GM18951 (cell line): ENCODE results near the gene CLCF1.
A peak's percentile ranks its signal among the peaks of the same experiment; 100 is the strongest.
"Not testable (repeated sequence)": the region's sequence is repeated elsewhere in the genome, so short reads cannot be mapped to it uniquely, and the experiment has no call there.

ENCODE experiments used
- POLR2A ChIP-seq: IDR thresholded peaks from 4 replicates; pipeline ENCODE4 v1.6.1; 2011; ENCODE audit warnings: mild to moderate bottlenecking; ENCODE audit not compliant: insufficient read length, insufficient read depth; ENCODE audit errors: extremely low read depth
- in situ Hi-C: fragments of 300-500 bp; cut with MboI; formaldehyde crosslinking; loops from one replicate; pipeline ENCODE4 v1.12.0; 2022; ENCODE audit warnings: low sequenced_read_pairs, mixed read lengths, inconsistent platforms; ENCODE audit not compliant: unreplicated experiment

CLCF1 gene

GRCh38 chr11:67404515-67405195 is 31.3 kb upstream of the CLCF1 start:
- in situ Hi-C loops, result no loop called here
- TF ChIP-seq POLR2A, result peak; percentile 13

GRCh38 chr11:67403085-67403484 is 29.7 kb upstream of the CLCF1 start:
- in situ Hi-C loops, result not testable (repeated sequence)

GRCh38 chr11:67402192-67402839 is 28.9 kb upstream of the CLCF1 start:
- in situ Hi-C loops, result not testable (repeated sequence)

- TF ChIP-seq POLR2A, result peak; percentile 94
- in situ Hi-C loops, result no loop called here
Measured at GRCh38 chr11:67401495-67402191, 28.2 kb upstream of the CLCF1 start, which contains the start of gene PPP1CA. Gene PPP1CA, minus strand, starts transcription at chr11:67401858. Its CDS starts 76 bp downstream, at chr11:67401782.

- TF ChIP-seq POLR2A, result no peak
- in situ Hi-C loops, result no loop called here
Measured at GRCh38 chr11:67400942-67401494, 27.6 kb upstream of the CLCF1 start.

GRCh38 chr11:67400251-67400941 is 27.0 kb upstream of the CLCF1 start:
- no peak for TF ChIP-seq POLR2A
- in situ Hi-C loops, result no loop called here

GRCh38 chr11:67398661-67399563 is 25.5 kb upstream of the CLCF1 start:
- no peak for TF ChIP-seq POLR2A
- in situ Hi-C loops, result no loop called here

- in situ Hi-C loops, result no loop called here
- no peak for TF ChIP-seq POLR2A
Measured at GRCh38 chr11:67397986-67398660, 24.7 kb upstream of the CLCF1 start.

- no peak for TF ChIP-seq POLR2A
- in situ Hi-C loops, result no loop called here
Measured at GRCh38 chr11:67397536-67397935, 24.1 kb upstream of the CLCF1 start.

- in situ Hi-C loops, result no loop called here
- no peak for TF ChIP-seq POLR2A
Measured at GRCh38 chr11:67396587-67397389, 23.4 kb upstream of the CLCF1 start.

- no peak for TF ChIP-seq POLR2A
- in situ Hi-C loops, result no loop called here
Measured at GRCh38 chr11:67396259-67396581, 22.8 kb upstream of the CLCF1 start.
